ENCODE measurements around the gene CNKSR1. TPM values are rescaled to one million over a fixed set of nuclear protein-coding genes. Genes with fewer than 3 reads are reported as not detected.

The CNKSR1 gene
- polyA plus RNA-seq, 1 of the 3 experiments (the other 2 are of a cell fraction), result 0.49 TPM

DNA sequence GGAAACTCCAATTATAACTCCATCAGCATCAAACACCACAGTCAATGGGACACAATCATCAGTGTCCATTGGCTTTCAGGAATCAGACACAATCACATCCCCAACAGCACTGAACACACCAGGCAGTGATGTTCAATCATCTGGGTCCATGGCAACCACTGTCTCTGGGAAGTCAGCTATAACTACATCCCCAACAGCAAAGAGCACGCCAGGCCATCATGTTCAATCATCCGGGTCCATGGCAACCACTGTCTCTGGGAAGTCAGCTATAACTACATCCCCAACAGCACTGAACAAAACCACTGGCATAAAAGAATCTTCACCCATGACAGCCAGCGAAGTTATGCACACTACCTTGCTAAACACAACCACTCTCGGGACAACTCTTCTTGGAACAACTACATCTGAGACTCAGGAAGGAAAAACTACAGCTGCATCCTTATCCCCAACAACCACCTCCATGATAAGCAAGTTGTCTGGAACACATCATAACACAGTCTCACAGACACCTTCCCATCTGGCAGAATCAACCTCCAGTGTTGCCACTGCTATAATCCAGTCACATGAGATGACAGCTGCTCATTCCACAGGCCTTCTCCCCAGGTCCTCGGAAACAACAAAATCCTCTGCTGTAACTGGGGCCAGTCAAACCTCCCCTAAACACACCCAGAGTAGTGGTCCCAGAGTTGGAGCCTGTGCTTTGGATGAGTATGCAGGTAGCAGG is 33.0 kb downstream of the CNKSR1 start:
- no peak overlapping the region for H3K4me3 ChIP-seq (ENCODE audit: low read depth in 2 of 2, low read length in 1 of 2)
- TF ChIP-seq MXI1 (IDR thresholded peaks at IDR 0.05; ENCODE audit: low read depth, low read length), result no peak
- TF ChIP-seq YY1 (IDR thresholded peaks at IDR 0.05; ENCODE audit: low read depth), result no peak
- TF ChIP-seq POLR2AphosphoS5 (IDR thresholded peaks at IDR 0.05; ENCODE audit: low read depth, low read length), result no peak
- TF ChIP-seq SIN3A (IDR thresholded peaks at IDR 0.05; ENCODE audit: borderline replicate concordance, low read depth, low read length), result no peak
- TF ChIP-seq ELF1 (IDR thresholded peaks at IDR 0.05), result no peak
- no peak for TF ChIP-seq EZH2phosphoT487 (IDR thresholded peaks at IDR 0.05; ENCODE audit: borderline replicate concordance, low read depth)
- TF ChIP-seq, protein P1, sequence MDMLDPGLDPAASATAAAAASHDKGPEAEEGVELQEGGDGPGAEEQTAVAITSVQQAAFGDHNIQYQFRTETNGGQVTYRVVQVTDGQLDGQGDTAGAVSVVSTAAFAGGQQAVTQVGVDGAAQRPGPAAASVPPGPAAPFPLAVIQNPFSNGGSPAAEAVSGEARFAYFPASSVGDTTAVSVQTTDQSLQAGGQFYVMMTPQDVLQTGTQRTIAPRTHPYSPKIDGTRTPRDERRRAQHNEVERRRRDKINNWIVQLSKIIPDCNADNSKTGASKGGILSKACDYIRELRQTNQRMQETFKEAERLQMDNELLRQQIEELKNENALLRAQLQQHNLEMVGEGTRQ (IDR thresholded peaks at IDR 0.05; ENCODE audit: borderline replicate concordance, low read depth, low read length), result no peak
- no peak for TF ChIP-seq TCF12 (IDR thresholded peaks at IDR 0.05)
- TF ChIP-seq, protein P2, sequence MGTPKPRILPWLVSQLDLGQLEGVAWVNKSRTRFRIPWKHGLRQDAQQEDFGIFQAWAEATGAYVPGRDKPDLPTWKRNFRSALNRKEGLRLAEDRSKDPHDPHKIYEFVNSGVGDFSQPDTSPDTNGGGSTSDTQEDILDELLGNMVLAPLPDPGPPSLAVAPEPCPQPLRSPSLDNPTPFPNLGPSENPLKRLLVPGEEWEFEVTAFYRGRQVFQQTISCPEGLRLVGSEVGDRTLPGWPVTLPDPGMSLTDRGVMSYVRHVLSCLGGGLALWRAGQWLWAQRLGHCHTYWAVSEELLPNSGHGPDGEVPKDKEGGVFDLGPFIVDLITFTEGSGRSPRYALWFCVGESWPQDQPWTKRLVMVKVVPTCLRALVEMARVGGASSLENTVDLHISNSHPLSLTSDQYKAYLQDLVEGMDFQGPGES (IDR thresholded peaks at IDR 0.05; ENCODE audit: low read depth, low read length), result no peak
- TF ChIP-seq, protein P3, sequence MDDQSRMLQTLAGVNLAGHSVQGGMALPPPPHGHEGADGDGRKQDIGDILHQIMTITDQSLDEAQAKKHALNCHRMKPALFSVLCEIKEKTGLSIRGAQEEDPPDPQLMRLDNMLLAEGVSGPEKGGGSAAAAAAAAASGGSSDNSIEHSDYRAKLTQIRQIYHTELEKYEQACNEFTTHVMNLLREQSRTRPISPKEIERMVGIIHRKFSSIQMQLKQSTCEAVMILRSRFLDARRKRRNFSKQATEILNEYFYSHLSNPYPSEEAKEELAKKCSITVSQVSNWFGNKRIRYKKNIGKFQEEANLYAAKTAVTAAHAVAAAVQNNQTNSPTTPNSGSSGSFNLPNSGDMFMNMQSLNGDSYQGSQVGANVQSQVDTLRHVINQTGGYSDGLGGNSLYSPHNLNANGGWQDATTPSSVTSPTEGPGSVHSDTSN (IDR thresholded peaks at IDR 0.05), result no peak
- no peak for TF ChIP-seq TEAD4 (IDR thresholded peaks at IDR 0.05; ENCODE audit: borderline replicate concordance, insufficient read depth)
- no peak for TF ChIP-seq SMC3 (IDR thresholded peaks at IDR 0.05; ENCODE audit: low read depth, low read length)
- TF ChIP-seq, protein P4, sequence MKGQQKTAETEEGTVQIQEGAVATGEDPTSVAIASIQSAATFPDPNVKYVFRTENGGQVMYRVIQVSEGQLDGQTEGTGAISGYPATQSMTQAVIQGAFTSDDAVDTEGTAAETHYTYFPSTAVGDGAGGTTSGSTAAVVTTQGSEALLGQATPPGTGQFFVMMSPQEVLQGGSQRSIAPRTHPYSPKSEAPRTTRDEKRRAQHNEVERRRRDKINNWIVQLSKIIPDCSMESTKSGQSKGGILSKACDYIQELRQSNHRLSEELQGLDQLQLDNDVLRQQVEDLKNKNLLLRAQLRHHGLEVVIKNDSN (IDR thresholded peaks at IDR 0.05; ENCODE audit: borderline replicate concordance, low read depth), result no peak
- TF ChIP-seq GATA2 (CRISPR knock-in tag; IDR thresholded peaks at IDR 0.05), result no peak
- TF ChIP-seq FOXM1 (IDR thresholded peaks at IDR 0.05; ENCODE audit: low read depth), result no peak
- no peak for TF ChIP-seq CHD2 (IDR thresholded peaks at IDR 0.05; ENCODE audit: low read length, partially characterized antibody)
- H3K4me1 ChIP-seq (ENCODE audit: control insufficient read depth in 1 of 2, insufficient read depth in 2 of 2, low read depth in 1 of 2, low read length in 1 of 2), result no peaks in the 10 kb centered on the region
- no peak for DNase-seq
- no peaks in the 10 kb centered on the region for H3K36me3 ChIP-seq (replicated peaks in 1 of 2; ENCODE audit: control insufficient read depth in 1 of 2, insufficient read depth in 2 of 2, low read length in 1 of 2)
- no peaks in the 10 kb centered on the region for H4K20me1 ChIP-seq (ENCODE audit: insufficient read depth)
- no peaks in the 10 kb centered on the region for H3K9me2 ChIP-seq
- no peaks in the 10 kb centered on the region for H3K79me2 ChIP-seq (ENCODE audit: insufficient read depth)
- H2AFZ ChIP-seq (ENCODE audit: low read depth), result no peak overlapping the region
- WGBS (ENCODE audit: low lambda C conversion rate), result 75% methylated on average over 4 of the region's 5 CpGs
- no peak overlapping the region for H3K4me2 ChIP-seq
- no peaks in the 10 kb centered on the region for H3K9me3 ChIP-seq
- H3F3A ChIP-seq (replicated peaks; ENCODE audit: insufficient read depth), result no peaks in the 10 kb centered on the region
- H3K9ac ChIP-seq, result no peak overlapping the region
- POLR2A ChIA-PET, result interaction anchor here (0.6 to 1.1 kb wide), 2 partner anchors 10 to 37 kb away, joined by 3 read pairs; no protein-coding TSS in a partner anchor
- CTCF ChIA-PET, result interaction anchor here (1.3 to 2.8 kb wide), 6 partner anchors 21 to 175 kb away, joined by 3 to 12 read pairs (median 3); partner anchors contain the start of gene CEP85
- H3K27me3 ChIP-seq (ENCODE audit: insufficient read depth), result no peaks in the 10 kb centered on the region; the same call in 1 of the 2 replicates
- no peak overlapping the region for H3K27ac ChIP-seq (ENCODE audit: low read depth in 2 of 2, low read length in 1 of 2)
